GM12878 (cell line): ENCODE results near the gene ETHE1. TPM values are rescaled to one million over a fixed set of nuclear protein-coding genes. Genes with fewer than 3 reads are reported as not detected.

Experiments
- ATAC-seq: fragments of 200-7000 bp; cut with Tn5 transposase; 3 replicates; pipeline ENCODE4 v1.9.1; 2020; ENCODE audit warnings: mild to moderate bottlenecking, moderate library complexity
- BruUV-seq: library from RNA; stranded (reverse); fragments of 400-500 nt; replicated peaks from 2 replicates; lab custom pipeline; 2021; lab: Mats Ljungman, UMichigan
- CTCF ChIA-PET: fragments of 300-600 bp; sonication (Branson Sonifier 250); formaldehyde crosslinking; extraction: SDS; loops from one replicate; lab custom pipeline; 2021; ENCODE audit warnings: inconsistent platforms; lab: Yijun Ruan, JAX
- POLR2A ChIA-PET: fragments of 350-600 bp; formaldehyde crosslinking; extraction: SDS; loops from one replicate; lab custom pipeline; 2021; ENCODE audit warnings: inconsistent platforms; lab: Charles Lee
- RAD21 ChIA-PET: fragments of 300-600 bp; sonication (Branson Sonifier 250); formaldehyde crosslinking; loops from one replicate; lab custom pipeline; 2023; ENCODE audit warnings: antibody characterized with exemption; ENCODE audit not compliant: unreplicated experiment; lab: Charles Lee
- SMC1A ChIA-PET: fragments of 300-600 bp; sonication (Branson Sonifier 250); formaldehyde crosslinking; loops from one replicate; lab custom pipeline; 2023; ENCODE audit not compliant: unreplicated experiment, uncharacterized antibody; lab: Charles Lee
- DNase-seq: peaks from one replicate; pipeline ENCODE4 v3.0.0-alpha.2; 2011; ENCODE audit warnings: low read depth, low spot score
- FAIRE-seq: peaks from 3 replicates; lab custom pipeline; 2011; peaks lifted over from hg19 to GRCh38; lab: Jason Lieb, UNC
- H2AFZ ChIP-seq: 2 replicates; pipeline ENCODE4 v1.6.0; 2011; ENCODE audit warnings: low read depth, low read length, control low read depth; ENCODE audit not compliant: control insufficient read depth
- H3K27ac ChIP-seq: 2 replicates; pipeline ENCODE4 v1.5.1; 2011; ENCODE audit warnings: control low read depth; ENCODE audit not compliant: control insufficient read depth, insufficient read depth
- H3K27me3 ChIP-seq, 2 experiments: replicated peaks in 1 of 2; 2 replicates each; pipeline versions ENCODE4 v1.6.0 to v1.6.1; 2011; ENCODE audit warnings: low read length in 1 of 2; ENCODE audit not compliant: control insufficient read depth in 2 of 2, insufficient read depth in 2 of 2
- H3K36me3 ChIP-seq, 2 experiments: 2 replicates each; pipeline ENCODE4 v1.5.1; 2011; ENCODE audit warnings: low read length in 1 of 2; ENCODE audit not compliant: control insufficient read depth in 2 of 2, insufficient read depth in 2 of 2
- H3K4me1 ChIP-seq: 2 replicates; pipeline ENCODE4 v1.6.1; 2011; ENCODE audit warnings: mild to moderate bottlenecking, low read length, moderate library complexity, mixed read lengths; ENCODE audit not compliant: control insufficient read depth, insufficient read depth
- H3K4me2 ChIP-seq: 2 replicates; pipeline ENCODE4 v1.6.0; 2011; ENCODE audit warnings: control low read depth; ENCODE audit not compliant: control insufficient read depth, insufficient read depth
- H3K4me3 ChIP-seq: fragments of 200-600 bp; sonication (generic); 2 replicates; pipeline ENCODE4 v1.5.1; 2016
- H3K79me2 ChIP-seq: 2 replicates; pipeline ENCODE4 v1.6.0; 2011; ENCODE audit warnings: low read length; ENCODE audit not compliant: control insufficient read depth, insufficient read depth
- H3K9ac ChIP-seq: 2 replicates; pipeline ENCODE4 v1.8.0; 2011; ENCODE audit warnings: low read length, control low read depth, mixed read lengths; ENCODE audit not compliant: control insufficient read depth, insufficient read depth
- H3K9me3 ChIP-seq: replicated peaks from 3 replicates; pipeline ENCODE4 v1.5.1; 2011; ENCODE audit warnings: mild to moderate bottlenecking, low read length; ENCODE audit not compliant: control insufficient read depth, insufficient read depth
- H4K20me1 ChIP-seq: 2 replicates; pipeline ENCODE4 v1.6.0; 2011; ENCODE audit not compliant: control insufficient read depth, insufficient read depth
- CEBPZ ChIP-seq: fragments of 150-350 bp; IDR thresholded peaks from 2 replicates; pipeline ENCODE4 v1.6.1; 2016; ENCODE audit warnings: low read depth, low read length
- CHD4 ChIP-seq: fragments of 200-600 bp; sonication (generic); IDR thresholded peaks from 2 replicates; pipeline ENCODE4 v1.6.1; 2016; ENCODE audit warnings: mild to moderate bottlenecking
- ESRRA ChIP-seq: IDR thresholded peaks from 2 replicates; pipeline ENCODE4 v1.6.1; 2012; ENCODE audit warnings: mild to moderate bottlenecking, low read length, improper control_type of control experiment
- GABPA ChIP-seq: IDR thresholded peaks from 2 replicates; pipeline ENCODE4 v1.6.1; 2014; ENCODE audit warnings: antibody characterized with exemption, low read depth, mild to moderate bottlenecking, inconsistent platforms
- HDGF ChIP-seq: fragments of 450-650 bp; IDR thresholded peaks from 2 replicates; pipeline ENCODE4 v1.6.1; 2016; ENCODE audit warnings: antibody characterized with exemption
- JUNB ChIP-seq: IDR thresholded peaks from 2 replicates; pipeline ENCODE4 v1.6.1; 2016; ENCODE audit warnings: antibody characterized with exemption, mild to moderate bottlenecking
- POLR2AphosphoS2 ChIP-seq: IDR thresholded peaks from 2 replicates; pipeline ENCODE4 v1.6.1; 2011; ENCODE audit warnings: low read depth, mild to moderate bottlenecking, low read length, improper control_type of control experiment, moderate library complexity
- PRDM15 ChIP-seq: fragments of 450-650 bp; formaldehyde crosslinking; IDR thresholded peaks from 2 replicates; pipeline ENCODE4 v1.4.0; 2020; ENCODE audit warnings: mild to moderate bottlenecking, moderate library complexity
- STAT3 ChIP-seq: IDR thresholded peaks from 2 replicates; pipeline ENCODE4 v1.6.1; 2011; ENCODE audit warnings: low read depth, low read length, improper control_type of control experiment
- SUPT20H ChIP-seq: IDR thresholded peaks from 2 replicates; pipeline ENCODE4 v1.6.1; 2011; ENCODE audit warnings: low read depth, mild to moderate bottlenecking, low read length, moderate library complexity, borderline replicate concordance; ENCODE audit not compliant: control insufficient read depth
- YY1 ChIP-seq: IDR thresholded peaks from 2 replicates; pipeline ENCODE4 v1.6.1; 2011; ENCODE audit warnings: low read depth, mild to moderate bottlenecking, low read length
- ZSCAN29 ChIP-seq: fragments of 450-650 bp; IDR thresholded peaks from 2 replicates; pipeline ENCODE4 v1.6.1; 2017; ENCODE audit warnings: mild to moderate bottlenecking, moderate library complexity
- WGBS: methylation state at CpG from one replicate; pipeline ENCODE4 v1.1.6; 2016; ENCODE audit warnings: low lambda C conversion rate; ENCODE audit not compliant: insufficient replicate concordance, insufficient coverage; ENCODE audit errors: missing lambda C conversion rate; 5-methylcytosine and 5-hydroxymethylcytosine counted together
- in situ Hi-C: fragments of 300-500 bp; cut with MboI; formaldehyde crosslinking; loops from 9 replicates; pipeline ENCODE4 v1.14.3; 2018; ENCODE audit warnings: mixed read lengths
- intact Hi-C: fragments of 100-400 bp; cut with micrococcal nuclease; formaldehyde crosslinking; loops from one replicate; pipeline ENCODE4 v1.14.2; 2022; ENCODE audit not compliant: unreplicated experiment
- polyA plus RNA-seq, 11 experiments: library from polyadenylated mRNA; depleted of rRNA in 4 of 11; unstranded in 6 of 11; stranded (reverse) in 5 of 11; fragments of >200 nt; fragmentation: Nextera tagmentation in 4 of 11; fragmentation: Illumina TruSeq in 1 of 11; extraction: Ambion mirVana in 4 of 11; extraction: Trizol in 1 of 11; gene quantifications; 1 replicate in 1 of 11; 2 replicates in 10 of 11; pipeline versions ENCODE4 v1.2.1 to v1.2.3, GENCODE V29; 2011 to 2016; ENCODE audit warnings: inconsistent platforms in 2 of 11, missing spikeins in 2 of 11, low read depth in 1 of 11
- total RNA-seq, 4 experiments: library from RNA; depleted of rRNA in 3 of 4; stranded (reverse); fragments of >200 nt in 3 of 4; fragmentation: Illumina TruSeq in 1 of 4; extraction: Trizol in 1 of 4; gene quantifications; 2 replicates each; pipeline versions ENCODE4 v1.2.1 to v1.2.3, GENCODE V29; 2013 to 2021
- TF ChIP-seq, protein P1 (sequence below): IDR thresholded peaks from 2 replicates; pipeline ENCODE4 v1.6.1; 2011; ENCODE audit warnings: borderline replicate concordance, low read depth, mild to moderate bottlenecking, moderate library complexity, low read length; ENCODE audit not compliant: insufficient read depth, poor library complexity, severe bottlenecking

Gene ETHE1
- total and polyA plus RNA-seq, 10 of the 15 experiments (the other 5 are each of a cell fraction or from before 2014, with no cell fraction given): 22.1 to 155 (median 52.7) TPM

DNA sequence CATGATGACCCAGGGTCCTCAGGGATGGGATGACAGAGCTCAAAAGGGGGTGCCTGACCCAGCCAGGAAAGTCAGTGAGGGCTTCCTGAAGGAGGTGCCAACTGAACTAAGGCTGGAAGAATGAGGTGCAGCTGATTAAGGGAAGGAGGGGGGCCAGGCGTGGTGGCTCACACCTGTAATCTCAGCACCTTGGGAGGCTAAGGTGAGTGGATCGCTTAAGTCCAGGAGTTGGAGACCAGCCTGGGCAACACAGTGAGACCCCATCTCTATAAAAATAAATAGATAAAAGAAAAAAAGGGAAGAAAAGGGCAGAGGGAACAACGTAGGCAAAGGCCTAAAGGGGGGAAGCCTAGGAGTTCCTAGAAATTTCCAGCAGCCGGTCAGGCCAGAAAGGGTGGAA is 52.5 kb downstream of the ETHE1 start:
- FAIRE-seq (no peak), DNase-seq (no peak), ATAC-seq (no peak)
- no TSS peak for BruUV-seq
- Histone ChIP-seq H3K9me3 (no peaks in the 10 kb centered on the region), H3K79me2 (no peaks in the 10 kb centered on the region), H4K20me1 (no peaks in the 10 kb centered on the region), H3K4me1 (peaks cover 3% of the 10 kb centered on the region; the same call in 1 of the 2 replicates), H2AFZ (no peak overlapping the region), H3K4me2 (peak overlapping the region; percentile 11; the same call in 1 of the 2 replicates), H3K27ac (no peak overlapping the region), H3K36me3 (no peaks in the 10 kb centered on the region), H3K4me3 (no peak overlapping the region), H3K9ac (no peak overlapping the region), H3K27me3 (no peaks in the 10 kb centered on the region)
- CTCF ChIA-PET: no interaction called here
- 97% methylated on average over 4 of the region's 4 CpGs for WGBS
- in situ Hi-C loops: no loop called here
- RAD21 ChIA-PET: interaction anchor here (1.1 to 1.3 kb wide), 2 partner anchors 30 to 45 kb away, joined by 3 read pairs; partner anchors contain the start of gene PHLDB3
- POLR2A ChIA-PET: no interaction called here
- TF ChIP-seq CHD4 (no peak), POLR2AphosphoS2 (no peak), PRDM15 (CRISPR knock-in tag) (no peak), ESRRA (no peak), GABPA (no peak), JUNB (no peak), HDGF (no peak), STAT3 (no peak), ZSCAN29 (no peak), YY1 (no peak), SUPT20H (no peak), CEBPZ (no peak)
- TF ChIP-seq, protein P1, sequence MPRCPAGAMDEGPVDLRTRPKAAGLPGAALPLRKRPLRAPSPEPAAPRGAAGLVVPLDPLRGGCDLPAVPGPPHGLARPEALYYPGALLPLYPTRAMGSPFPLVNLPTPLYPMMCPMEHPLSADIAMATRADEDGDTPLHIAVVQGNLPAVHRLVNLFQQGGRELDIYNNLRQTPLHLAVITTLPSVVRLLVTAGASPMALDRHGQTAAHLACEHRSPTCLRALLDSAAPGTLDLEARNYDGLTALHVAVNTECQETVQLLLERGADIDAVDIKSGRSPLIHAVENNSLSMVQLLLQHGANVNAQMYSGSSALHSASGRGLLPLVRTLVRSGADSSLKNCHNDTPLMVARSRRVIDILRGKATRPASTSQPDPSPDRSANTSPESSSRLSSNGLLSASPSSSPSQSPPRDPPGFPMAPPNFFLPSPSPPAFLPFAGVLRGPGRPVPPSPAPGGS: no peak
- intact Hi-C loops: no loop called here
- SMC1A ChIA-PET: interaction anchor here (0.8 to 1.5 kb wide), 2 partner anchors 8 to 27 kb away, joined by 3 to 4 read pairs; no protein-coding TSS in a partner anchor
